GM18951 (cell line): ENCODE measurements around the gene RNASE11.

Experiments
- POLR2A ChIP-seq: IDR thresholded peaks from 4 replicates; pipeline ENCODE4 v1.6.1; 2011; ENCODE audit warnings: mild to moderate bottlenecking; ENCODE audit not compliant: insufficient read length, insufficient read depth; ENCODE audit errors: extremely low read depth
- in situ Hi-C: fragments of 300-500 bp; cut with MboI; formaldehyde crosslinking; loops from one replicate; pipeline ENCODE4 v1.12.0; 2022; ENCODE audit warnings: low sequenced_read_pairs, mixed read lengths, inconsistent platforms; ENCODE audit not compliant: unreplicated experiment

Gene RNASE11

GRCh38 chr14:20560961-20561360 lies 26.8 kb downstream of the RNASE11 start, which contains the start of gene RNASE9:
Gene RNASE9 (minus strand): TSS chr14:20561047.
- TF ChIP-seq POLR2A, result no peak
- in situ Hi-C loops, result no loop called here

GRCh38 chr14:20559461-20559904 lies 28.3 kb downstream of the RNASE11 start:
- no peak for TF ChIP-seq POLR2A
- in situ Hi-C loops, result no loop called here

- no peak for TF ChIP-seq POLR2A
- in situ Hi-C loops, result no loop called here
These were observed 30.6 kb downstream of the RNASE11 start for GRCh38 chr14:20557212-20557542.

GRCh38 chr14:20556500-20557211 lies 31.1 kb downstream of the RNASE11 start:
- TF ChIP-seq POLR2A, result no peak
- in situ Hi-C loops, result no loop called here

GRCh38 chr14:20555845-20556244 lies 32.0 kb downstream of the RNASE11 start:
- in situ Hi-C loops, result no loop called here
- no peak for TF ChIP-seq POLR2A

GRCh38 chr14:20553024-20553423 lies 34.8 kb downstream of the RNASE11 start:
- no peak for TF ChIP-seq POLR2A
- in situ Hi-C loops, result no loop called here

GRCh38 chr14:20551606-20552005 lies 36.2 kb downstream of the RNASE11 start:
- TF ChIP-seq POLR2A, result no peak
- in situ Hi-C loops, result no loop called here

- TF ChIP-seq POLR2A, result no peak
These were observed 36.9 kb downstream of the RNASE11 start for GRCh38 chr14:20550926-20551325.

GRCh38 chr14:20548414-20549158 lies 39.2 kb downstream of the RNASE11 start:
- in situ Hi-C loops, result no loop called here
- TF ChIP-seq POLR2A, result no peak

More at GRCh38 chr14:20550926-20551325, 36.9 kb downstream of the RNASE11 start:
- in situ Hi-C loops, result no loop called here

GRCh38 chr14:20546877-20547276 lies 40.9 kb downstream of the RNASE11 start:
- no peak for TF ChIP-seq POLR2A
- in situ Hi-C loops, result no loop called here

- in situ Hi-C loops, result no loop called here
- TF ChIP-seq POLR2A, result no peak
These were observed 47.9 kb downstream of the RNASE11 start for GRCh38 chr14:20539906-20540305.
